ENCODE results near the gene IQUB.
"Not testable (repeated sequence)": the region's sequence is repeated elsewhere in the genome, so short reads cannot be mapped to it uniquely, and the experiment has no call there.

IQUB gene

GRCh38 chr7:123534383-123535260 lies at the start of gene IQUB:
IQUB (minus strand) TSS chr7:123534595; CDS start chr7:123512340, 22,255 bp downstream.
- DNase-seq (ENCODE audit: low read depth in 2 of 2, low spot score in 1 of 2): peak; percentile 91 to 94

DNA sequence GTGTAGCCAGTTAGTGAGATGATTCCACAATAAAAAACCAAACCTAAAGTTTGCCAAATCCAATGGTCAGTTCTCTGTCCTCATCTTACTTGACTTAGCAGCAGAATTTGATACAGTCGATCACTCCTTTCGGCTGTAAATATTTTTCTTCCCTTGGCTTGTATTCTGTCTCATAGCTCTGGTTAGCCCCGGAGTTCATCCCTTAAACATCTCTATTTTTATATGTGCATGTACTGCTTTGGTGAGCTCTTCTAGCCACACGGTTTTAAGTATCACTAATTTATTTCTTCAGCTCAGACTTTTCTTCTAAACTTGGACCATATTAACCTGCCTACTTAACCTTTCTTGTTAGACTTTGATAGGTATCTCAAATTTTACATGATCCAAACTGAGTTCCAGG lies 49.4 kb upstream of the IQUB start:
- no peak for DNase-seq (ENCODE audit: low read depth in 2 of 2, low spot score in 1 of 2)

- DNase-seq (ENCODE audit: low read depth in 2 of 2, low spot score in 1 of 2): no peak
These were observed 46.7 kb upstream of the IQUB start for GRCh38 chr7:123581162-123581459.

GRCh38 chr7:123580406-123581161 lies 46.2 kb upstream of the IQUB start:
- no peak for DNase-seq (ENCODE audit: low read depth in 2 of 2, low spot score in 1 of 2)

- no peak for DNase-seq (ENCODE audit: low read depth in 2 of 2, low spot score in 1 of 2)
These were observed 45.0 kb upstream of the IQUB start for GRCh38 chr7:123579416-123579815.

GRCh38 chr7:123573896-123574467 lies 39.6 kb upstream of the IQUB start:
- no peak for DNase-seq (ENCODE audit: low read depth in 2 of 2, low spot score in 1 of 2)

GRCh38 chr7:123573341-123573740 lies 38.9 kb upstream of the IQUB start:
- no peak for DNase-seq (ENCODE audit: low read depth in 2 of 2, low spot score in 1 of 2)

GRCh38 chr7:123571684-123572083 lies 37.3 kb upstream of the IQUB start:
- DNase-seq (ENCODE audit: low read depth in 2 of 2, low spot score in 1 of 2): no peak

DNA sequence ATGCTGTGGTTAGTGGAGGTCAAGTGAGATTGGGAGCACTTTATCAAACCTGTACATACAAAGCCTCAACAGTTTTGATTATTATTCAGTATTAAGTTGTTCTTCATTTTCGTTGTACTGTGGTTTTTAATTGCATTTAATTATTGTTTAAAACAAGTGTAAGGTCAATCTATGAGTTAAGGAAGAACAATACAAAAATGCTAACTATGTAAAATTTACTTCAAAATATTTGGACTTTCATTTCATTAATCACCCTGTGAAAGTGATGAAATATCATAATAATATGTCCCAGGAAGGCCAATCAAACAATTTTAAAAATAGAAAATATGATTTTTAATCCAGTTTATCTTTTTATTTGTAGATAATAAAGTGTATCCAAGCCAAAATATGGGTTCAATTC lies 36.8 kb upstream of the IQUB start:
- no peak for DNase-seq (ENCODE audit: low read depth in 2 of 2, low spot score in 1 of 2)

DNA sequence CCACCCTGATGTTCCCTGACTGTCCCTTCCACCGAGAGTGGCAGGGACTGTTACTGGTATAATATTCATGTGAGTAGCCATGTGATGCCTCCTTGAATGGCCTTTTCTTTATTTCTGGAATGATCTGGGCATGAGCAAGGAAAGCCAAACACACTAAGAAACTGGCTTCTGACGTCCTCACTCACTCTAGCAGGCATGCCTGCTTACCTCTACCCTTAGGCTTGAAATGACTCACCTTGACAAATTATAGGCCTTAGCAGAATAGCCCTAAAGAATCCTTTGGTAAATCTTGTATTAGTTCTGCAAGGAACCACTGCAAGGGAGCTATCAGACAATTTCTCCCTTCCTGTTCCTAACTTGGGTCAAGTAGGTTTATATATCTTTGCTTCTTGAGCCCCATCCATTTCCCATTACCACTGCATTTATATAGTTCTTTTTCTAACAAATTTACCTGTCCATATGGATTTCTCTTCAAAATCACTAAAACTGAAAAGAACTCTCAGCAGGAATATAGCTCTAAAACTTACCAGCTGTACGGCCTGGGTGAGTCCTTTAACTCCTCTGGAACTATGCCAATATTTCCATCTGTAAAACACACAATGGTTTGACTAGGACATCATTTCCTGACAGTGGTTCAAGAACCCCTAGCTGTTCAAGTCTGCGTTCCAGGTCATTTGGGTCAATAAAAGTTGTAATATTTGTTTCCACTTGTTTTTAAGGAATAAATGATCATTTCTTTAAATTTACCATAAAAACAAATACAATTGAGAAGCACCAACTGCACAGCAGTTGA lies 36.2 kb upstream of the IQUB start:
- DNase-seq (ENCODE audit: low read depth in 2 of 2, low spot score in 1 of 2): no peak

DNA sequence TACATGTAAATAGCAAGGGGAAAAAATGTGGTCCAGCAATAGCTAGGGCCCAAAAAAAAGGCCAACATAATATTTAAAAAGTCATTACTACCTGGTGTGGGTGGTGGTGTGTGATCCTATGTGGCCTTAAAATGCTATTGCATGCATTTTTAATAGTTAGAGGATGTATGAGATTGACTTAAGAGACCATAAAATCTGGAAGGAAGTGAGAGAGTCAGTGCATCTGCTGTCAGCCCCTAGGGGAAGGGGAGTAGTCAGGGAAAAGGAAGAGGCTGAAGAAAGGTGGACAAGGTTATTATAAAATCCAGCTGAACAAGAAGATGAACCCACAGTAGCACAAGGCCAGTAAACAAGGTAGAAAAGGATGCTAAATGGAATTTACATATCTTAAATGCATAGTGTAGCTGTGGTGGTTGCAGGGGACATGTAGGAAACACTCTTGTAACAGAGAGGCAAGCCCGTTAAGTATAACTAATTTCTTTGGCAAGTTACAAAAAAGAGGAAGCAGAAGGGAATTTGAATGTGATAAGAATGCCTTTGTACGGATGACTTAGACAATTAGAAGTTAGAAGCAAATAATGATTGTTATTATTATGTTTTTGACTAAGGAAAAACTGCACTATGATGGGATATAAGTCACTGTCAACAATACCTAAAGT lies 35.1 kb upstream of the IQUB start:
- DNase-seq (ENCODE audit: low read depth in 2 of 2, low spot score in 1 of 2): no peak

DNA sequence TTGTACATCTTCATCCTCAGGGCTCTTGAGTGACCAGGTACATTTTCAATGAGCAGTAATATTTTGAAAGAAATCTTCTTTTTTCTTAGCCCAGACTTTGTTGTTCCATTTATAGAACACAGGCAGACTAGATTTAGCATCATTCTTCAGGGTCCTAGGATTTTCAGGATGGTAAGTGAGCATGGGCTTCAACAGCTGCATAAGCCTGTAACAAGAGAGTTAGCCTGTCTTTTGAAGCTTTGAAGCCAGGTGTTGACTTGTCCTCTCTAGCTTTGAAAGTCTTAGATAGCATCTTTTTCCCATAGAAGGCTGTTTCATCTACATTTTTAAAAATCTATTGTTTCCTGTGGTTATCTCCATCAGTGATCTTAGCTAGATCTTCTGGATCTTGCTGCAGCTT lies 27.7 kb upstream of the IQUB start:
- DNase-seq (ENCODE audit: low read depth in 2 of 2, low spot score in 1 of 2): no peak

- DNase-seq (ENCODE audit: low read depth in 2 of 2, low spot score in 1 of 2): no peak
These were observed 24.0 kb upstream of the IQUB start for GRCh38 chr7:123558289-123558874.

DNA sequence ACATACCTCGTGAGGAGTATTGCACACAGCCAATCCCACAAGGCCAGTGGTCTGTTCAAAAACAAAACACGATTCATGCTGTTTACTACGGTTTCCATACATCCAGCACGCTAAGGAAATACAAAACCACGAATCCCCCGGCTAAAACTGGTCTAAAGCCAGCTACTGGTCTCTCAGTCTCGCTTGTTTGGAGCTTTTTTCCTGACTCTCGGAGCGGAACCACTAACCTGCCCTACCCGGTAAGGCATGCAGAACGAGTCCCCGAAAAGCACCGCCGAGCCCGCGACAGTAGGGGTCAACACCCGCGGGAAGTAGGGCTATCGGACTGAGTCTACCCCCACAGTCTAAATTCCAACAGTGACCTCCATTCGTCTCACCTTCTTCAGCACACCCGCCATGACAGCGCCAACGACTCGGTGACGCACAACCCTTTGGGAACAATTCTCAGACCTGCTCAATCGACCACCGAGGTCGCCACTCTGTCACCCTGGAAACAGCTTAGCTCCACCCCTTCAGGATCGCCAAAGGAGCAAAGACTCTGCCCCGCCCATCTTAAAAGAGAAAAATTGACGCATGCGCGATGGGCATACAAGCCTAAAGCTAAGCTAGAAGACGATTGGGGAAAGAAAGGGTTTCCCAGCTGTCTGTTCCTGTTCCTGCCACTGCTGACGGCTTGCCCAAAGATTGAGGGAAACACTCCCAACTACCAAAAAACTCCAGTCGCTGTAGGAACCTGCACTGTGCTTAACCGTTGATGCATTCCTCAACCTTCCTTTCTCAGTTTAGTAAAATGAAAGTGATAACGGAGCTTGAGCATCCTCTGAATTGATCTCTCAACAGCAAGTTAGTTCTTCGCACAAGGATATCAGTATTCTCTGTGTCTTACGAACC lies 23.2 kb upstream of the IQUB start, which contains the start of gene NDUFA5:
Gene NDUFA5, minus strand, starts transcription at position 421 of the 891 bp plus-strand sequence. Its CDS starts 23 bp downstream, at position 398.
- DNase-seq (ENCODE audit: low read depth in 2 of 2, low spot score in 1 of 2): peak; percentile 92

- DNase-seq (ENCODE audit: low read depth in 2 of 2, low spot score in 1 of 2): no peak
These were observed 22.6 kb upstream of the IQUB start for GRCh38 chr7:123557016-123557397.

DNA sequence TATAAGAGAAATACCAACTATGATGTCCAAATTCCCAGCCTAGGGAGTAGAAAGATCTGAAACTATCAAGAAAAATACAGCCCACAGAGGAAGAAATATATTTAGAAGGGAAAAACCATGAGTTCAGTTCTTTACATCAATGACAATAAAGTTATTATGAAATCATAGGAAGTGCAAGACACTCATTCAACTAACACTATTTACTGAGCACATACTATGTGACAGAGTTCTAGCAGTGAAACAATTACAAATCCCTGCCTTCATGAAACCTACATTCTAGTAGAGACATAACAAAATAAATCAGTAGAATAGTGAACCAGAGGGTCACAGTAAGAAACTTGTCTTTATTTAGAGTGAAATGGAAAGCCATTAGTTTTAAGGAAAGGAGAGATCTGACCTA lies 21.1 kb upstream of the IQUB start:
- DNase-seq (ENCODE audit: low read depth in 2 of 2, low spot score in 1 of 2): no peak

DNA sequence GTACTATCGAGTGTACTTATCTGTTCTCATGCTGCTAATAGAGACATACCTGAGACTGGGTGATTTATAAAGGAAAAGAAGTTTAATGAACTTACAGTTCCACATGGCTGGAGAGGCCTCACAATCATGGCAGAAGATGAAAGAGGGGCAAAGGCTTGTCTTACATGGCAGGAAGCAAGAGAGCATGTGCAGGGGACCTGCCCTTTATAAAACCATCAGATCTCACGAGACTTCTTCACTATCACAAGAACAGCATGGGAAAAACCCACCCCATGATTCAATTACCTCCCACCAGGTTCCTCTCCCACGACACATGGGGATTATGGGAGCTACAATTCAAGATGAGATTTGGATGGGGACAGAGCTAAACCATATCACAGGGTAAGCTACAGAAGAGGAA lies 18.8 kb upstream of the IQUB start:
- DNase-seq (ENCODE audit: low read depth in 2 of 2, low spot score in 1 of 2): no peak

GRCh38 chr7:123552641-123553040 lies 18.2 kb upstream of the IQUB start:
- DNase-seq (ENCODE audit: low read depth in 2 of 2, low spot score in 1 of 2): no peak

- not testable (repeated sequence) for DNase-seq (ENCODE audit: low read depth in 2 of 2, low spot score in 1 of 2)
These were observed 17.7 kb upstream of the IQUB start for GRCh38 chr7:123552134-123552533.
